HFFc6 (cell line): ENCODE data around the gene KRT84. TPM values are rescaled to one million over a fixed set of nuclear protein-coding genes. Genes with fewer than 3 reads are reported as not detected.

ENCODE experiments used
- DNase-seq: peaks from one replicate; pipeline ENCODE4 v3.0.0-alpha.2; 2018
- H3K27ac Mint-ChIP-seq: 2 replicates; pipeline ENCODE4 v1.8.0; 2020; ENCODE audit warnings: mild to moderate bottlenecking, mixed read lengths
- H3K27me3 Mint-ChIP-seq: 2 replicates; pipeline ENCODE4 v1.8.0; 2021; ENCODE audit warnings: mild to moderate bottlenecking, moderate library complexity, mixed read lengths; ENCODE audit not compliant: insufficient read depth
- H3K36me3 Mint-ChIP-seq: 2 replicates; pipeline ENCODE4 v1.8.0; 2021; ENCODE audit warnings: low read depth, mixed read lengths
- H3K4me1 Mint-ChIP-seq: 2 replicates; pipeline ENCODE4 v1.8.0; 2020; ENCODE audit warnings: low read depth, mixed read lengths
- H3K4me3 Mint-ChIP-seq: 2 replicates; pipeline ENCODE4 v1.8.0; 2020; ENCODE audit warnings: mild to moderate bottlenecking, moderate library complexity, mixed read lengths
- H3K9me3 Mint-ChIP-seq: 2 replicates; pipeline ENCODE4 v1.8.0; 2020; ENCODE audit warnings: mild to moderate bottlenecking, mixed read lengths
- CTCF ChIP-seq: fragments of 200-600 bp; sonication (generic); IDR thresholded peaks from 2 replicates; pipeline ENCODE4 v1.5.0; 2021; ENCODE audit warnings: antibody characterized with exemption, mild to moderate bottlenecking
- total RNA-seq, 6 experiments: library from RNA; stranded (reverse); fragmentation: NEBNext Ultra II Directional; extraction: Animal tissue kit (Norgen Biotek cat#: 25700); gene quantifications; 2 replicates in 1 of 6; 3 replicates in 5 of 6; pipeline ENCODE4 v1.2.3, GENCODE V29; 2021

Gene KRT84
- total RNA-seq, 6 experiments from 2014 or later, result not detected

GRCh38 chr12:52344111-52344510, 41.3 kb downstream of the KRT84 start:
- Mint-ChIP-seq H3K9me3 (peaks cover 10% of the 10 kb centered on the region), H3K4me3 (no peak overlapping the region), H3K27me3 (peaks cover 60% of the 10 kb centered on the region), H3K4me1 (peaks cover 2% of the 10 kb centered on the region), H3K36me3 (no peaks in the 10 kb centered on the region), H3K27ac (no peak overlapping the region)
- no peak for TF ChIP-seq CTCF
- DNase-seq, result no peak

DNA sequence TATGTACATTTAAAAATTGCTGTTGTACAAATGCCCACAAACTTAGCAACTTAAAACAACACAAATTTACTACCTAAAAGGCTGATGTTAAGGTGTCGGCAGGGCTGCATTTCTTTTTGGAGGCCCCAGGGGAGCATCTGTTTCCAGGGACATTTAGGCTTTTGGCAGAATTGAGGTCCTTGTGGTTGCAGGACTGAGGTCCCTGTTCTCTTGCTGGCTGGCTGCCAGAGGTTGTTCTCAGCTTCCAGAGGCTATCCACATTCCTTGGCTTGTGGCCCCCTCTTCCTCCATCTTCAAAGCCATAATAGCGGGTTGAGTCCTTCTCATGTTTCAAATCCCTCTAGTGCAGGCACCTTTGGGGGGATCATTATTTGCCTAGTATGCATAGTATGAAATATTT, 41.9 kb downstream of the KRT84 start:
- H3K27ac Mint-ChIP-seq, result no peak overlapping the region
- H3K36me3 Mint-ChIP-seq, result no peaks in the 10 kb centered on the region
- peaks cover 10% of the 10 kb centered on the region for H3K9me3 Mint-ChIP-seq
- DNase-seq, result no peak
- TF ChIP-seq CTCF, result no peak
- H3K4me1 Mint-ChIP-seq, result no peaks in the 10 kb centered on the region
- H3K4me3 Mint-ChIP-seq, result no peak overlapping the region
- peaks cover 65% of the 10 kb centered on the region for H3K27me3 Mint-ChIP-seq

- Mint-ChIP-seq H3K4me1 (no peaks in the 10 kb centered on the region), H3K4me3 (no peak overlapping the region), H3K9me3 (peaks cover 10% of the 10 kb centered on the region), H3K27me3 (peaks cover 68% of the 10 kb centered on the region), H3K27ac (no peak overlapping the region), H3K36me3 (no peaks in the 10 kb centered on the region)
- no peak for DNase-seq
- no peak for TF ChIP-seq CTCF
Measured at GRCh38 chr12:52342781-52343490, 42.5 kb downstream of the KRT84 start.

GRCh38 chr12:52341066-52341580, 44.3 kb downstream of the KRT84 start:
- no peak overlapping the region for H3K4me3 Mint-ChIP-seq
- no peak overlapping the region for H3K27ac Mint-ChIP-seq
- peaks cover 10% of the 10 kb centered on the region for H3K9me3 Mint-ChIP-seq
- TF ChIP-seq CTCF, result no peak
- no peaks in the 10 kb centered on the region for H3K36me3 Mint-ChIP-seq
- peaks cover 8% of the 10 kb centered on the region; the same call in 1 of the 2 replicates for H3K4me1 Mint-ChIP-seq
- peaks cover 58% of the 10 kb centered on the region for H3K27me3 Mint-ChIP-seq
- DNase-seq, result no peak

DNA sequence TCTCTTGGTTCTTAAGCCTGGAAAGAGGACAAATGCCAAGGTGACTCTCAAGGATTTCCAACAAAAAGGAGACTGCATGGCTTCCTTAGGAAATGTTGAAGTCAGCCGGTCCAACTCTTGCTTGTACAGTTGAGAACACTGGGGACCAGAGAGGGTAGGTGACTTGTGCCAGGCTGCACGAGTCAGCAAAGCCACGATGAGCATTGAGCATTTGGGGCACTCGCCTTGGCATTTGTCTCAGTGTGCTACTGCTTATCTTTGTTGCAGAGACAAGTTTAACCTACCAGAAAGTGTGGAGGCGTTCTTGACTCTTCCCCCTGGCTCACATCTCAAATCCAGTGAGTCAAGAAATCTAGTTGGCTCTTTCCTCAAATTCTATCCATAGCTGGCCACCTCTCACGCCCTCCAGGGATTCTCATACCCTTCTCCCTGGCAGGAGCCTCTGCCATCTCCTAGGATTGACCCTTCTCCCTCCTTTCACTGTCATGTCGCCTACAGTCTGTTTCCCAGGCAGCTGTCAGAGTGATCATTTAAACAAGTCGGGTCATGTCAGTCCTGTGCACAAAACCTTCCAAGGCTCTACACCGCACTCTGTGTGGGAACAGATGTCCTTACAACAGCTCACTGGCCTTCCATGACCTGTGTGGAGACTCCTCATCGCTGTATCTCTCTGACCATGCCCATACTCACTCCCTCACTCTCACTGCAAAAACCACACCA, 47.1 kb downstream of the KRT84 start:
- Mint-ChIP-seq H3K27me3 (peaks cover 42% of the 10 kb centered on the region), H3K36me3 (no peaks in the 10 kb centered on the region), H3K4me3 (no peak overlapping the region), H3K27ac (no peak overlapping the region), H3K9me3 (peaks cover 7% of the 10 kb centered on the region), H3K4me1 (peaks cover 8% of the 10 kb centered on the region; the same call in 1 of the 2 replicates)
- DNase-seq, result no peak
- TF ChIP-seq CTCF, result no peak
